Activated effector memory CD4-positive, alpha-beta T cell treated with Interleukin-2 at 50 U/mL for 16 hours (primary cell): Measurements from ENCODE around the gene C6orf52.
"Not testable (repeated sequence)": the region's sequence is repeated elsewhere in the genome, so short reads cannot be mapped to it uniquely, and the experiment has no call there.

ENCODE experiments used
- DNase-seq: peaks from one replicate; pipeline ENCODE4 v3.0.0-alpha.2; 2020

The C6orf52 gene

GRCh38 chr6:10695086-10695657 is 756 bp upstream of the C6orf52 start:
- no peak for DNase-seq

- no peak for DNase-seq
Observed at GRCh38 chr6:10692965-10693538, 1.4 kb downstream of the C6orf52 start.

DNA sequence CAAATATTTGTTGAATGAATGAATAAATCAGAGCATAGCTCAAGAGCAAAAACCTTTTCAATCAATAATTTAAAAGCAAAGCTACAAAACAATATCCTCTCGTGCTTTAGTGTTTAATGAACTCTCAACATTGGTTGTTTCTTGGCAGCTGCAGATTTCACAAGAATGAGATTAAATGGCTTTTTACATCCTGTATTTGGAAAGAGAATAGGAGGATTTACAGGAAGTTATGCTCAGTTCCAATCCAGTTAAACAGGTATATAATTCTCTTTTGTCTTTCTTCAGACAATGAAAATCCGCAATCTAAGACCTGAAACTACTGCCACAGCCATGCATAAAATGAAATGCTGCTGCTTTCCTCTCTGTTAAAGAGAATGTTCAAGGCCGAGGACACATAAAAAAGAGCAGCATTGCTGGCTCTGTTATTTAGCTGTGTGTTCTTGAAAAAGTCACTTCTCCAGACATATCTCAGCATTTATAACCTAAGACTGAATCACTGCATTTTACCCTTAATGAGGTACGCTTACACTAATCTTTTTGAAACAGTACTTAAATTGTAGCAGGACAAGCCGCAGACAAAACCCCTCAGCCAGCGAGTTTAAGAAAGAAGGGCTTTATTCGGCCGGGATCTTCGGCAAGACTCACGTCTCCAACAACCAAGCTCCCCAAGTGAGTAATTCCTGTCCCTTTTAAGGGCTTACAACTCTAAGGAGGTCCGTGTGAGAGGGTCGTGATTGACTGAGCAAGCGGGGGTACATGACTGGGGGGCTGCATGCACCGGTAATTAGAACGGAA is 3.6 kb downstream of the C6orf52 start:
- no peak for DNase-seq

GRCh38 chr6:10687582-10687981 is 6.8 kb downstream of the C6orf52 start:
- no peak for DNase-seq

GRCh38 chr6:10686901-10687300 is 7.5 kb downstream of the C6orf52 start:
- DNase-seq = no peak

DNA sequence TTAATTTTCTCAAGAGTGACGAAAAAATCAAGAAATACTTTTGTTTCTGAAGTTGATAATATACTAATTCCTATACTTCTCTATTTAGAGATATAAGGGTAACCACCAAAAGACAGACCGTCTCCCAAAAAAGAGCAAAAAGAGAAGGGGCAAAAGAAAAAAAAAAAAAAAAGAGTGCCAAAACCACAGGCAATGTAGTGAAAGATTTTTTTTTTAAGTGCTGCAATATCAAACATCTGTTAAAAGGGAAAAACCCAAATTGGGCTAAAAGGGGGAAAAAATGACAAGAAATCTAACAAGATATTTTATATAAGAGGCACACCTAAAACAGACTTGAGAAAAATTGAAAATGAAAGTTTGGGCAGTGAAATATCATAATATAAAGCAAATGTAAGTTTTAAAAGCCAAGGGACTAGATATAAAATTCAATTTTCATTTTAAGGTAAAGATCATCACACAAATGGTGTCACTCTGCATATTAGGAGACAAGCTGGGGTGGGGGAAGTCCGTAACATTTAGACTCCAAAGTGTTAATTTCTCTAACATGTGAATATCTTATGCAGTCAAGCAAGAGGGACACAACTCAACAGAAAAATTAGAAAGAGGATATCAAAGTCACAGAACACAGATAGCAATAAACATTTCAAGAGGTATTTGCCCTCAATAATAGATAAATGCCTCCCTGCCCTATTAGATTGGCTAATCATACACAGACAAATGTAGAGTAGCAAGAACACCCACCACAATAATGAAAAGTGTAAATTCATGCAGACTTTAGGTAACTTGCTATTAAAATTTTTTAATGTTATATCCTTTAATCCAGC is 9.1 kb downstream of the C6orf52 start:
- no peak for DNase-seq

DNA sequence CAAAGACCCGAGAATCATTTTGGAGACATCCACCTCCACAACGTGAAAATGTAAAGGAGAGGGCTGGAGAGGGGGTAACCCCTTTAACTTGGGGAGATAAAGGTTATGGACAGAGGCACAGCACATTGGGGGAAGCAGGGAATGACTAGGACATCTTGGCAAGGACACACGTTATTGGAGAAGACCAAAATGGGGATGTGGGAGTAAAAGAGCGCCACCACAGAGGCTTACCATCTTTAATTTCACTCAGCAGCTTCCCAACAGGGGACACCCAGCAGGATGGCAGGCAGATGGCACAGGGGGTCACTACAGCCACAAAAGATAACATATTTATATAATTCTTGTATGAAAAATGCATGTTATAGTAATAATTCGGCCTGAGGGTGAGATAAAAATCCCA is 9.8 kb downstream of the C6orf52 start:
- DNase-seq = no peak

GRCh38 chr6:10682355-10682988 is 11.9 kb downstream of the C6orf52 start:
- DNase-seq = no peak

DNA sequence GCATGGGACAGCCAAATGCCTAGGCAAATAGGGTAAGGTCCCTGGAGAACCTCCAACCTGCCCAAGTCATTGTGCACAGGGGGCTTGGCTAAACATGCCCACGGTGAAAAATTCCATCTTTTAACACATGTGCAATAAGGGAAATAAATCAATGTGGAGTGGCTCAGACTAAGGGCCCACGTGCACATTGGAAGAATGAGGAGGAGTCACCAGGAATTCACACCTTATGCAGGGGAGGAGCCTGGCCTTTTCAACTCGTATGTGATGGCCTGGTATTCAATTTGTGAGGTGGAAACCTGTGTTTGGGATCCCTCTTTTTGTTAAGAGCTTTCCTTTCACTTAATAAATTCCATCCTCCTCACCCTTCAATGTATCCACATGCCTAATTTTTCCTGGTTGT is 12.6 kb downstream of the C6orf52 start:
- DNase-seq = no peak

DNA sequence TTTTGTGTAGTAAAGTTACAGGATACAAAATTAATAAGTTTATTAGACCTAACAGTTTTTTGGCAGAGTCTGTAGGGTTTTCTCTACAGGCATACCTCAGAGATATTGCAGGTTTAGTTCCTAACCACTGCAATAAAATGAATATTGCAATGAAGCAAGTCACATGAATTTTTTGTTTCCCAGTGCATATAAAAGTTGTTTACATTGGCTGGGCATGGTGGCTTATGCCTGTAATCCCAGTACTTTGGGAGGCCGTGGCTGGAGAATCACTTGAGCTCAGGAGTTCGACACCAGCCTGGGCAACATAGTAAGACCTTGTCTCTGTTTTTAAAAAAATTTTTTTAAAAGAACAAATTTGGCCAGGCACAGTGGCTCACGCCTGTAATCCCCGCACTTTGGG is 16.0 kb downstream of the C6orf52 start:
- DNase-seq = no peak

GRCh38 chr6:10676403-10676802 is 18.0 kb downstream of the C6orf52 start:
- DNase-seq = no peak

GRCh38 chr6:10668126-10668917 is 26.1 kb downstream of the C6orf52 start:
- no peak for DNase-seq

- not testable (repeated sequence) for DNase-seq
Observed at GRCh38 chr6:10665595-10665994, 28.8 kb downstream of the C6orf52 start.

DNA sequence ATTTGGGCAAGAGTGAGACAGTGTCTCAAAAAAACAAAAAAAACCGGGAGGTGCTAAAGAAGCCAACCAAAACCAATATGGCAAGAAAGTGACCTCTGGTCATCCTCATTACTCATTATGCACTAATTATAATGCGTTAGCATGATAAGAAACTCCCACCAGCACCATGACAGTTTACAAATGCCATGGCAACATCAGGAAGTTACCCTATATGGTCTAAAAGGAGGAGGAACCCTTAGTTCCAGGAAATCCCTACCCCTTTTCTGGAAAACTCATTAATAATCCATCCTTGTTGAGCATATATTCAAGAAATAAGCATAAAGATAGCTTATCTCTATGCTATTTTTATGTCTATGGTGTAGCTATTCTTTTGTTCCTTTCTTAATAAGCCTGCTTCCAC is 31.7 kb downstream of the C6orf52 start:
- DNase-seq = no peak

DNA sequence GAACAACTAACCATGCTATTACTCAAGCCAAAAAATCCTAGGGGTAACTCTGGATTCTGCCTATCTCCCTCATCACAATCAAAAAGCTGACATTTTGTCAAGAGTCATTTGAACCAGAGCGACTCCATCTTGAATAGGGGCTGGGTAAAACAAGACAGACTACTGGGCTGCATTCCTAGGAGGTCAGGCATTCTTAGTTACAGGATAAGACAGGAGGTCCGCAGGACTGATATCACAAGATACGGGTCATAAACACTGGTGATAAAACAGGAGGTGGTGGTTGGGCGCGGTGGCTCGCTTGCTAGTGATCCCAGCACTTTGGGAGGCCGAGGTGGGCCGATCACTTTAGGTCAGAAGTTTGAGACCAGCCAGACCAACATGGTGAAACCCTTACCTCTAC is 32.2 kb downstream of the C6orf52 start:
- no peak for DNase-seq

- DNase-seq = not testable (repeated sequence)
Observed at GRCh38 chr6:10660431-10661191, 33.8 kb downstream of the C6orf52 start.

DNA sequence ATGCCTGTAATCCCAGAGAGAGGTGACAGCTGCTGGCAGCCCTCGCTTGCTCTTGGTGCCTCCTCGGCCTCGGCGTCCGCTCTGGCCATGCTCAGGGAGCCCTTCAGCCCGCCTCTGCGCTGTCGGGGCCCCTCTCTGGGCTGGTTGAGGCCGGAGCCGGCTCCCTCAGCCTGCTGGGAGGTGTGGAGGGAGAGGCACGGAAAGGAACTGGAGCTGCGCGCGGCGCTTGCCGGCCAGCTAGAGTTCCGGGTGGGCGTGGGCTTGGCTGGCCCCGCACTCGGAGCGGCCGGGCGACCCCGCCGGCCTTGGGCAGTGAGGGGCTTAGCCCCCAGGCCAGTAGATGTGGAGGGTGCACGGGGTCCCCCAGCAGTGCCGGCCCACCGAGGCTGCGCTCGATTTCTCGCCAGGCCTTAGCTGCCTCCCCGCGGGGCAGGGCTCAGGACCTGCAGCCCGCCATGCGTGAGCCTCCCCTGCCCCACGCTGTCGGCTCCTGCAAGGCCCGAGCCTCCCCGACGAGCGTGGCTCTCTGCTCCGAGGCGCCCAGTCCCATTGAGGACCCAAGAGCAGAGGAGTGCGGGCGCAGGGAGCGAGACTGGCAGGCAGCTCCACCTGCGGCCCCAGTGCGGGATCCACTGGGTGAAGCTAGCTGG is 34.6 kb downstream of the C6orf52 start:
- no peak for DNase-seq

GRCh38 chr6:10658910-10659698 is 35.3 kb downstream of the C6orf52 start:
- no peak for DNase-seq

- no peak for DNase-seq
Observed at GRCh38 chr6:10655508-10656055, 38.8 kb downstream of the C6orf52 start.

- no peak for DNase-seq
Observed at GRCh38 chr6:10644225-10644624, 50.2 kb downstream of the C6orf52 start.
